Measurements from ENCODE around the gene STON2. TPM values are rescaled to one million over a fixed set of nuclear protein-coding genes. Genes with fewer than 3 reads are reported as not detected.

STON2 gene
- total and polyA plus RNA-seq, 2 of the 13 experiments (the other 11 are each of a cell fraction or from before 2014, with no cell fraction given) = 2.1 to 11.0 TPM

GRCh38 chr14:81219210-81219758 is 180.8 kb downstream of the STON2 start (continued):
- TF ChIP-seq PTBP1 (IDR thresholded peaks at IDR 0.05; ENCODE audit: low read depth, low read length, poor library complexity, severe bottlenecking) (no peak), MTA3 (CRISPR knock-in tag; IDR thresholded peaks at IDR 0.05) (no peak), EEA1 (CRISPR knock-in tag; IDR thresholded peaks at IDR 0.05; ENCODE audit: borderline replicate concordance) (no peak), ZNF557 (CRISPR knock-in tag; IDR thresholded peaks at IDR 0.05) (no peak), ATRX (CRISPR knock-in tag; IDR thresholded peaks at IDR 0.05; ENCODE audit: borderline replicate concordance) (no peak), CC2D1A (CRISPR knock-in tag; IDR thresholded peaks at IDR 0.05) (no peak), NFKB2 (CRISPR knock-in tag; IDR thresholded peaks at IDR 0.05; ENCODE audit: borderline replicate concordance) (peak; percentile 81; the same call in 1 of the 2 replicates), ZNF782 (CRISPR knock-in tag; IDR thresholded peaks at IDR 0.05; ENCODE audit: borderline replicate concordance) (no peak), RARA (CRISPR knock-in tag; IDR thresholded peaks at IDR 0.05) (no peak), ZNF766 (CRISPR knock-in tag; IDR thresholded peaks at IDR 0.05; ENCODE audit: borderline replicate concordance) (peak; percentile 73), PCBP2 (optimal IDR thresholded peaks at IDR 0.05; ENCODE audit: low read depth, low read length, poor library complexity, severe bottlenecking) (no peak), CERS6 (CRISPR knock-in tag; IDR thresholded peaks at IDR 0.05) (no peak), STAT5B (CRISPR knock-in tag; IDR thresholded peaks at IDR 0.05) (no peak), BCL3 (CRISPR knock-in tag; IDR thresholded peaks at IDR 0.05) (no peak), GTF2F1 (IDR thresholded peaks at IDR 0.05; ENCODE audit: low read length) (peak; percentile 94), RFX3 (CRISPR knock-in tag; IDR thresholded peaks at IDR 0.05) (no peak), ZNF432 (CRISPR knock-in tag; IDR thresholded peaks at IDR 0.05; ENCODE audit: borderline replicate concordance) (no peak), NR2F6 (IDR thresholded peaks at IDR 0.05) (no peak), NR2F6 (CRISPR knock-in tag; IDR thresholded peaks at IDR 0.05) (no peak)
- TF ChIP-seq, protein P1, sequence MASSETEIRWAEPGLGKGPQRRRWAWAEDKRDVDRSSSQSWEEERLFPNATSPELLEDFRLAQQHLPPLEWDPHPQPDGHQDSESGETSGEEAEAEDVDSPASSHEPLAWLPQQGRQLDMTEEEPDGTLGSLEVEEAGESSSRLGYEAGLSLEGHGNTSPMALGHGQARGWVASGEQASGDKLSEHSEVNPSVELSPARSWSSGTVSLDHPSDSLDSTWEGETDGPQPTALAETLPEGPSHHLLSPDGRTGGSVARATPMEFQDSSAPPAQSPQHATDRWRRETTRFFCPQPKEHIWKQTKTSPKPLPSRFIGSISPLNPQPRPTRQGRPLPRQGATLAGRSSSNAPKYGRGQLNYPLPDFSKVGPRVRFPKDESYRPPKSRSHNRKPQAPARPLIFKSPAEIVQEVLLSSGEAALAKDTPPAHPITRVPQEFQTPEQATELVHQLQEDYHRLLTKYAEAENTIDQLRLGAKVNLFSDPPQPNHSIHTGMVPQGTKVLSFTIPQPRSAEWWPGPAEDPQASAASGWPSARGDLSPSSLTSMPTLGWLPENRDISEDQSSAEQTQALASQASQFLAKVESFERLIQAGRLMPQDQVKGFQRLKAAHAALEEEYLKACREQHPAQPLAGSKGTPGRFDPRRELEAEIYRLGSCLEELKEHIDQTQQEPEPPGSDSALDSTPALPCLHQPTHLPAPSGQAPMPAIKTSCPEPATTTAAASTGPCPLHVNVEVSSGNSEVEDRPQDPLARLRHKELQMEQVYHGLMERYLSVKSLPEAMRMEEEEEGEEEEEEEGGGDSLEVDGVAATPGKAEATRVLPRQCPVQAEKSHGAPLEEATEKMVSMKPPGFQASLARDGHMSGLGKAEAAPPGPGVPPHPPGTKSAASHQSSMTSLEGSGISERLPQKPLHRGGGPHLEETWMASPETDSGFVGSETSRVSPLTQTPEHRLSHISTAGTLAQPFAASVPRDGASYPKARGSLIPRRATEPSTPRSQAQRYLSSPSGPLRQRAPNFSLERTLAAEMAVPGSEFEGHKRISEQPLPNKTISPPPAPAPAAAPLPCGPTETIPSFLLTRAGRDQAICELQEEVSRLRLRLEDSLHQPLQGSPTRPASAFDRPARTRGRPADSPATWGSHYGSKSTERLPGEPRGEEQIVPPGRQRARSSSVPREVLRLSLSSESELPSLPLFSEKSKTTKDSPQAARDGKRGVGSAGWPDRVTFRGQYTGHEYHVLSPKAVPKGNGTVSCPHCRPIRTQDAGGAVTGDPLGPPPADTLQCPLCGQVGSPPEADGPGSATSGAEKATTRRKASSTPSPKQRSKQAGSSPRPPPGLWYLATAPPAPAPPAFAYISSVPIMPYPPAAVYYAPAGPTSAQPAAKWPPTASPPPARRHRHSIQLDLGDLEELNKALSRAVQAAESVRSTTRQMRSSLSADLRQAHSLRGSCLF (CRISPR knock-in tag; IDR thresholded peaks at IDR 0.05; ENCODE audit: borderline replicate concordance) = no peak; the same call in 1 of the 2 replicates
- TF ChIP-seq, protein P2, sequence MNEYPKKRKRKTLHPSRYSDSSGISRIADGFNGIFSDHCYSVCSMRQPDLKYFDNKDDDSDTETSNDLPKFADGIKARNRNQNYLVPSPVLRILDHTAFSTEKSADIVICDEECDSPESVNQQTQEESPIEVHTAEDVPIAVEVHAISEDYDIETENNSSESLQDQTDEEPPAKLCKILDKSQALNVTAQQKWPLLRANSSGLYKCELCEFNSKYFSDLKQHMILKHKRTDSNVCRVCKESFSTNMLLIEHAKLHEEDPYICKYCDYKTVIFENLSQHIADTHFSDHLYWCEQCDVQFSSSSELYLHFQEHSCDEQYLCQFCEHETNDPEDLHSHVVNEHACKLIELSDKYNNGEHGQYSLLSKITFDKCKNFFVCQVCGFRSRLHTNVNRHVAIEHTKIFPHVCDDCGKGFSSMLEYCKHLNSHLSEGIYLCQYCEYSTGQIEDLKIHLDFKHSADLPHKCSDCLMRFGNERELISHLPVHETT (CRISPR knock-in tag; conservative IDR thresholded peaks at IDR 0.05) = peak; percentile 53; the same call in 1 of the 2 replicates
